GM12875 (cell line): ENCODE data around the gene E2F4.
A peak's percentile ranks its signal among the peaks of the same experiment; 100 is the strongest.

Experiments used
- H3K4me3 ChIP-seq: one replicate; pipeline ENCODE4 v1.5.1; 2011; ENCODE audit warnings: low read depth, low read length, control low read depth
- CTCF ChIP-seq: IDR thresholded peaks from 2 replicates; pipeline ENCODE4 v1.5.1; 2011; ENCODE audit warnings: low read depth, mild to moderate bottlenecking, control low read depth, inconsistent platforms, low read length, moderate library complexity, borderline replicate concordance; ENCODE audit not compliant: insufficient read depth

The E2F4 gene

GRCh38 chr16:67170168-67170948 lies 21.6 kb upstream of the E2F4 start, which contains the start of gene NOL3:
TSS of gene NOL3 (plus strand) at chr16:67170538.
- H3K4me3 ChIP-seq = peak within 1 kb of the TSS; percentile 38
- TF ChIP-seq CTCF = no peak

GRCh38 chr16:67170949-67171649 lies 20.9 kb upstream of the E2F4 start:
- H3K4me3 ChIP-seq = peak overlapping the region; percentile 38
- no peak for TF ChIP-seq CTCF

GRCh38 chr16:67173323-67173722 lies 18.6 kb upstream of the E2F4 start:
- no peak overlapping the region for H3K4me3 ChIP-seq
- TF ChIP-seq CTCF = no peak

GRCh38 chr16:67173808-67174705 lies 17.9 kb upstream of the E2F4 start:
- TF ChIP-seq CTCF = peak; percentile 16; the same call in 1 of the 2 replicates
- peak overlapping the region; percentile 40 for H3K4me3 ChIP-seq

- TF ChIP-seq CTCF = no peak
- H3K4me3 ChIP-seq = no peak overlapping the region
Measured at GRCh38 chr16:67174706-67175231, 17.2 kb upstream of the E2F4 start.

GRCh38 chr16:67176662-67177061 lies 15.3 kb upstream of the E2F4 start:
- no peak for TF ChIP-seq CTCF
- no peak overlapping the region for H3K4me3 ChIP-seq
